GM13977 (cell line): ENCODE results near the gene CAB39L.

Source experiments
- DNase-seq: peaks from one replicate; pipeline ENCODE4 v3.0.0; 2012; ENCODE audit warnings: low spot score
- in situ Hi-C: fragments of 300-500 bp; cut with MboI; formaldehyde crosslinking; loops from one replicate; pipeline ENCODE4 v1.12.0; 2022; ENCODE audit warnings: low sequenced_read_pairs, low pct_unique_long_range_greater_than_20kb, mixed read lengths, inconsistent platforms; ENCODE audit not compliant: unreplicated experiment
- TF ChIP-seq, protein P1 (sequence below): IDR thresholded peaks from 2 replicates; pipeline ENCODE4 v1.5.1; 2012; ENCODE audit warnings: mild to moderate bottlenecking, control low read depth; ENCODE audit not compliant: insufficient read depth; ENCODE audit errors: extremely low read depth, missing control alignments

CAB39L gene

DNA sequence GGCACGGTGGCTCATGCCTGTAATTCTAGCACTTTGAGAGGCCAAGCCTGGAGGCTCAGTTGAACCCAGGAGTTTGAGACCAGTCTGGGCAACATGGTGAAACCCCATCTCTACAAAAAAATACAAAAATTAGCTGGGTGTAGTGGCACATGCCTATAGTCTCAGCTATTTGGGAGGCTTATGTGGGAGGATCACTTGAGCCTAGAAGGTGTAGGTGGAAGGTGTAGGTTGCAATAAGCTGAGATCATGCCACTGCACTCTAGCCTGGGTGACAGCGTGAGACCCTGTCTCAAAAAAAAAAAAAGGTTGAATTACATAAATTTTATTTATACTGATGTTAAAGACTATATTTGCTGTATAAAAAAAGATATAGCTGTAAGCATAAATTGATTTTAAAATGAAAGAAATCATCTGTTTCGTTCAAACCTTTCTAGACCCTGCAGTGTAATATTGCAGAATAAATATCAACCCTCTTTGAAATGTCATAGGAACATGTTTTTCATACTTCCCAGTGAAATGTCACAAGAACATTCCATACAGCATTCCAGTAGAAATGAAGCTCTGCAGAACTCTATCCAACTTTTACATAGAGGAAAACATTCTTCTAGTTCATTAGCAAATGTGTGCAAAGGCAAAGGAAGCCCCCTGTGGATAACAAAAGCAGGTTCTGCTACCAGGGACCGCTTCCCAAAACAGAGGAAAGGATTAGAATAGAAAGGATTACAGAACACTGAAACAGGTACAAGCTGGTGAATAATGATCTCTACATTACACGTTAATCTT is 76.0 kb downstream of the CAB39L start:
- DNase-seq: no peak
- in situ Hi-C loops: no loop called here
- TF ChIP-seq, protein P1, sequence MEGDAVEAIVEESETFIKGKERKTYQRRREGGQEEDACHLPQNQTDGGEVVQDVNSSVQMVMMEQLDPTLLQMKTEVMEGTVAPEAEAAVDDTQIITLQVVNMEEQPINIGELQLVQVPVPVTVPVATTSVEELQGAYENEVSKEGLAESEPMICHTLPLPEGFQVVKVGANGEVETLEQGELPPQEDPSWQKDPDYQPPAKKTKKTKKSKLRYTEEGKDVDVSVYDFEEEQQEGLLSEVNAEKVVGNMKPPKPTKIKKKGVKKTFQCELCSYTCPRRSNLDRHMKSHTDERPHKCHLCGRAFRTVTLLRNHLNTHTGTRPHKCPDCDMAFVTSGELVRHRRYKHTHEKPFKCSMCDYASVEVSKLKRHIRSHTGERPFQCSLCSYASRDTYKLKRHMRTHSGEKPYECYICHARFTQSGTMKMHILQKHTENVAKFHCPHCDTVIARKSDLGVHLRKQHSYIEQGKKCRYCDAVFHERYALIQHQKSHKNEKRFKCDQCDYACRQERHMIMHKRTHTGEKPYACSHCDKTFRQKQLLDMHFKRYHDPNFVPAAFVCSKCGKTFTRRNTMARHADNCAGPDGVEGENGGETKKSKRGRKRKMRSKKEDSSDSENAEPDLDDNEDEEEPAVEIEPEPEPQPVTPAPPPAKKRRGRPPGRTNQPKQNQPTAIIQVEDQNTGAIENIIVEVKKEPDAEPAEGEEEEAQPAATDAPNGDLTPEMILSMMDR: no peak

DNA sequence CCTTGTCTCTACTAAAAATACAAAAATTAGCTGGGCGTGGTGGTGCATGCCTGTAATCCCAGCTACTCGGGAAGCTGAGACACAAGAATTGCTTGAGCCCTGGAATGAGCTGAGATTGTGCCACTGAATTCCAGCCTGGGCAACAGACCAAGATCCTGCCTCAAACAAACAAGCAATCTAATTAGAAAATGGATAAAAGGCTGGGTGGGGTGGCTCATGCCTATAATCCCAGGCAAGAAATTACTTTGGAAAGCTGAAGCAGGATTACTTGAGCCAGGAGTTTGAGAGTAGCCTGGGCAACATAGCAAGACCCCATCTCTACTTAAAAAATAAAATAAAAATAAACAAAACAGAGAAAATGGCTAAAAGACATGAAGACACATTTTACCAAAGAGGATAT is 77.0 kb downstream of the CAB39L start:
- in situ Hi-C loops: no loop called here
- DNase-seq: no peak

DNA sequence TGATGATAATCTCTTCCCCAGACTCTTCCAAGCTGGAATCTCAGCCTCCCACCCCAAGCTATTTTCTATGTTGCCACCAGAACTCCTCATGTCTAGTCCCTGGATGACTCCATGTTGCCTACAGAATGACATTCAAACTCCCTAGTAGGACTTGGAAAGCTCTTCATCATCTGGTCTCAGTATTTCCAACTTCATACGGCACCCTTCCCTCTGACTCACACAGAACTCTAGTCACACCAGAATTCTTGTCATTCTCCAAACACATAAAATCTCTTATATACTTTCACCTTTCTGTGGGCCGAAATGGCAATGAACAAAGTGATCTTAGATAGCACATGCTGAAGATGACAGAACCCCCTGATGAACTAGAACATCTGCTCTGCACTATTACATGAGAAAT is 86.2 kb downstream of the CAB39L start:
- TF ChIP-seq, protein P1: no peak
- no peak for DNase-seq
- in situ Hi-C loops: no loop called here

More for the DNA sequence above, 77.0 kb downstream of the CAB39L start:
- TF ChIP-seq, protein P1: no peak

DNA sequence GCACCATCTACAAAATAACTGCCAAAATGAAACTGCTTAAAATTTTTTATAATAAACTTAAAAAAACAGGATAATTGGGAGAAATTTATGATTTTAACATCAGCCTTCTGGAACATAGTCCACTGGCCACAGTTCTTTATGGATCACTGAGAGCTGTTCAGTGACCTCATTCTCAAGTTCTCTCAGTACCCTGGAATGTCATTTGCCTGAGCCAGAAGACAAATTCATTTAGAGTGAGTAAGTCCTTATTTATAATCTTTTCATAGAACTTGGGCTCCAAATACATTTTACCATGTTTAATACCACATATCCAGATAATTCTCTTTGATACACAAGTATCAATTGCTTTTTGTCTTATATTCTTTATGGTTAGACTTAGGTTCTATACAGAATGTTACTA is 87.6 kb downstream of the CAB39L start:
- TF ChIP-seq, protein P1: no peak
- DNase-seq: no peak
- in situ Hi-C loops: no loop called here

DNA sequence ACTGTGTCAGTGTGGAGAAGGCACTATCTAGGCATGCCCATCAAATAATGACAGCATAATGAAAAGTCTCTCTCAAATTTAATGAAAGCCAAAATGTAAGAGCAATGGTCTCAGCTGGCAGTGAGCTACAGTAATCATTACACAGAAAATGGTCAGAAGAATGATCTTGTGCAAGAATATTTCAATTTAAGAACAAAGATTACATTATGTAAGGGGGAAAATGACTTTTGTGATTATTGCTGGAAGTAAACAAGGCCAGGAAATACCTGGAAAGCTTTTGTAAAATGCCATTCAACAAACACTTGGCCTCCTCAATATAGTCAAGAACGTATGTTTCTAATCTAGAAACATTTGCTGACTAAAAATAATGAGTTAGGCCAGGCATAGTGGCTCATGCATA is 89.1 kb downstream of the CAB39L start:
- in situ Hi-C loops: no loop called here
- no peak for DNase-seq
- TF ChIP-seq, protein P1: no peak

DNA sequence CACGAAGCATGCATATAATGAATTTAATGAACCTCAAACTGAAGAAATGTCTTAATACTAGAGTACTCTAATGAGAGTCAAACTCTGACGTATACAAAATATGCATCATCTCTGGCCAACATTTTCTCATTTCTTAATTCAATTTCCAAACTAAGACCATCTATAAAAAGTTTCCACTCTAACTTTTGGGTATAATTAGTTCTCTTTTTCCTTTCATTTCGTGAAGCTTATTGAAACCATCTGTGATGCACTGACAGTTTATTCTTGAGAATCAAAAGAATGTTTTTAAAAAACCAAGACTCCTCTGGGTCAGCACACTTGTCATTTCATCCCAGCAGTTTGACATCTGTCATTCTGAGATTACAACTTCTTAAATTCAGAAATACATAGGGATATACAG is 90.0 kb downstream of the CAB39L start:
- no peak for DNase-seq
- TF ChIP-seq, protein P1: no peak
- in situ Hi-C loops: no loop called here
